Bronchial epithelial cell (primary cell): Measurements from ENCODE around the gene TIMP3. TPM values are rescaled to one million over a fixed set of nuclear protein-coding genes. Genes with fewer than 3 reads are reported as not detected.
A peak's percentile ranks its signal among the peaks of the same experiment; 100 is the strongest.

Experiments
- DNase-seq: peaks from one replicate; pipeline ENCODE4 v3.0.0-alpha.2; 2010; ENCODE audit warnings: low read depth
- FAIRE-seq: peaks from 2 replicates; lab custom pipeline; 2011; peaks lifted over from hg19 to GRCh38; lab: Jason Lieb, UNC
- H3K27me3 ChIP-seq: 2 replicates; pipeline ENCODE4 v1.5.1; 2011; ENCODE audit warnings: low read length; ENCODE audit not compliant: control insufficient read depth, insufficient read depth
- H3K36me3 ChIP-seq: 2 replicates; pipeline ENCODE4 v1.5.1; 2011; ENCODE audit warnings: low read length; ENCODE audit not compliant: control insufficient read depth, insufficient read depth
- H3K4me3 ChIP-seq: 2 replicates; pipeline ENCODE4 v1.5.1; 2011; ENCODE audit warnings: mild to moderate bottlenecking, low read depth, low read length, control low read depth
- CTCF ChIP-seq: IDR thresholded peaks from 2 replicates; pipeline ENCODE4 v1.5.1; 2011; ENCODE audit warnings: mild to moderate bottlenecking, moderate library complexity, low read length, control low read depth, inconsistent platforms; ENCODE audit not compliant: insufficient read depth, severe bottlenecking
- total RNA-seq: library from RNA; depleted of rRNA; stranded (reverse); fragments of >200 nt; gene quantifications from 2 replicates; pipeline ENCODE4 v1.2.1, GENCODE V29; 2014

The TIMP3 gene
- total RNA-seq, 1 donor from 2014 or later = 71.1 TPM

- FAIRE-seq (no peak), DNase-seq (no peak)
- no peaks in the 10 kb centered on the region for H3K36me3 ChIP-seq
- peak overlapping the region; percentile 64 for H3K4me3 ChIP-seq
- no peak for TF ChIP-seq CTCF
- H3K27me3 ChIP-seq = peaks cover 2% of the 10 kb centered on the region
Measured at GRCh38 chr22:32802237-32802765, 796 bp downstream of the TIMP3 start.

- no peaks in the 10 kb centered on the region for H3K36me3 ChIP-seq
- DNase-seq = peak; percentile 61
- no peak for TF ChIP-seq CTCF
- FAIRE-seq = peak; percentile 79
- peak overlapping the region; percentile 64 for H3K4me3 ChIP-seq
- no peaks in the 10 kb centered on the region for H3K27me3 ChIP-seq
Measured at GRCh38 chr22:32803020-32803737, 1.7 kb downstream of the TIMP3 start.

- FAIRE-seq (no peak), DNase-seq (no peak)
- no peak for TF ChIP-seq CTCF
- Histone ChIP-seq H3K36me3 (no peaks in the 10 kb centered on the region), H3K27me3 (no peaks in the 10 kb centered on the region), H3K4me3 (no peak overlapping the region)
Measured at GRCh38 chr22:32803738-32804435, 2.4 kb downstream of the TIMP3 start.

- Histone ChIP-seq H3K27me3 (no peaks in the 10 kb centered on the region), H3K36me3 (no peaks in the 10 kb centered on the region), H3K4me3 (no peak overlapping the region)
- no peak for DNase-seq
- no peak for TF ChIP-seq CTCF
- FAIRE-seq = no peak
Measured at GRCh38 chr22:32804531-32805360, 3.2 kb downstream of the TIMP3 start.

GRCh38 chr22:32805361-32805881 lies 3.9 kb downstream of the TIMP3 start:
- no peaks in the 10 kb centered on the region for H3K36me3 ChIP-seq
- no peak for FAIRE-seq
- no peak for DNase-seq
- no peak overlapping the region for H3K4me3 ChIP-seq
- H3K27me3 ChIP-seq = no peaks in the 10 kb centered on the region
- no peak for TF ChIP-seq CTCF
